ENCODE data around the gene UGT1A1. TPM values are rescaled to one million over a fixed set of nuclear protein-coding genes. Genes with fewer than 3 reads are reported as not detected.
"Not testable (repeated sequence)": the region's sequence is repeated elsewhere in the genome, so short reads cannot be mapped to it uniquely, and the experiment has no call there.

Gene UGT1A1
- total RNA-seq (not detected), polyA plus RNA-seq (not detected)
- long read RNA-seq, donor 1, result 0 reads
- long read RNA-seq, donor 2, result 0 reads
- long read RNA-seq, donor 3, result 0 reads
- long read RNA-seq, donor 4, result 0 reads

DNA sequence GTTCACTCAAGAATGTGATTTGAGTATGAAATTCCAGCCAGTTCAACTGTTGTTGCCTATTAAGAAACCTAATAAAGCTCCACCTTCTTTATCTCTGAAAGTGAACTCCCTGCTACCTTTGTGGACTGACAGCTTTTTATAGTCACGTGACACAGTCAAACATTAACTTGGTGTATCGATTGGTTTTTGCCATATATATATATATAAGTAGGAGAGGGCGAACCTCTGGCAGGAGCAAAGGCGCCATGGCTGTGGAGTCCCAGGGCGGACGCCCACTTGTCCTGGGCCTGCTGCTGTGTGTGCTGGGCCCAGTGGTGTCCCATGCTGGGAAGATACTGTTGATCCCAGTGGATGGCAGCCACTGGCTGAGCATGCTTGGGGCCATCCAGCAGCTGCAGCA is at the start of gene UGT1A1:
TSS of gene UGT1A1 (plus strand) at position 228 of the 400 bp plus-strand sequence. CDS start at position 246, 18 bp downstream.
- H3K4me3 ChIP-seq (ENCODE audit: low read length), result no peak within 1 kb of the TSS
- no peak for ATAC-seq
- H3K27me3 ChIP-seq (ENCODE audit: control insufficient read depth, insufficient read depth), result no peaks in the 10 kb centered on the region
- no peak within 1 kb of the TSS for H3K27ac ChIP-seq (ENCODE audit: low read length)
- no peaks in the 10 kb centered on the region for H3K4me1 ChIP-seq (ENCODE audit: control insufficient read depth, insufficient read depth, low read length)
- DNase-seq, result no peak
- 90% methylated on average over 6 of the region's 6 CpGs for WGBS
- intact Hi-C loops (cut with DNase I), result no loop called here
- H3K9me3 ChIP-seq (ENCODE audit: control insufficient read depth, low read length), result no peaks in the 10 kb centered on the region

DNA sequence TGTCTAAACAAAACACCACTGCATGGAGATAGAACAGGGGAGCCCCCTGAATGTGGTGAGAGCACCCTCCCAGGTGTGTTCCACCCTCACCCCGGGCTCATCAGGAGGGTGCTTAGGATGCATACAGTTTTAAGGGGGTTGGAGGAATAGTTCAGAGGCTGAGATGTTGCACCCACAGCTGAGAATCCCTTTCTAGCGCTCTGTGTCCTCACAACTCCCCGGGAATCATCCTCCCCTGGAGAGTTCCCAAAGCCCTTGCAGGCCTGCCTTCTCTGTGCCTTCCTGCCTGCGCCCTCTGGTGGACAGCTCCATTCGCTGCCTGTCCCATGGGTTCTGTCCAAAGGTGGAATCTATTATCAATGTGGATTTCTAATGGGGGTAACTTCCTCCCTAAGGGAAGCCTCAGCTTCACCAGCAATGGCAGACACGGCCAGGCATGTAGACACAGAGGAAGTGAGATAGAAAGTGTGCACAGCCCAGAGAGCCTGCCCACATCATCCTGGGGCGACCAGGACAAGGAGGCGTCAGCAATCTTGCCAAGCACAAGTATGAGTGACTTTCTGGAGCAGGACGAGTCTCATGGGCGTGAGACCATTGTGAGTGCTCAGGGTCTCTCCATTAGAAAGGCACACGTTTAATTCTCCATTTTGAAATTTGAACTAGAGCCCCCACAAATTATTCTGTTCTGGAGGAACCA is 48.6 kb upstream of the UGT1A1 start:
- Histone ChIP-seq H3K27ac (ENCODE audit: low read length) (no peak overlapping the region), H3K4me1 (ENCODE audit: control insufficient read depth, insufficient read depth, low read length) (no peaks in the 10 kb centered on the region), H3K4me3 (ENCODE audit: low read length) (no peak overlapping the region), H3K27me3 (ENCODE audit: control insufficient read depth, insufficient read depth) (no peaks in the 10 kb centered on the region), H3K9me3 (ENCODE audit: control insufficient read depth, low read length) (no peaks in the 10 kb centered on the region)
- intact Hi-C loops (cut with DNase I), result no loop called here
- peak; percentile 65 to 86 (median 82) for DNase-seq
- WGBS, result 34% methylated on average over 11 of the region's 11 CpGs
- ATAC-seq, result peak; percentile 60 to 84

DNA sequence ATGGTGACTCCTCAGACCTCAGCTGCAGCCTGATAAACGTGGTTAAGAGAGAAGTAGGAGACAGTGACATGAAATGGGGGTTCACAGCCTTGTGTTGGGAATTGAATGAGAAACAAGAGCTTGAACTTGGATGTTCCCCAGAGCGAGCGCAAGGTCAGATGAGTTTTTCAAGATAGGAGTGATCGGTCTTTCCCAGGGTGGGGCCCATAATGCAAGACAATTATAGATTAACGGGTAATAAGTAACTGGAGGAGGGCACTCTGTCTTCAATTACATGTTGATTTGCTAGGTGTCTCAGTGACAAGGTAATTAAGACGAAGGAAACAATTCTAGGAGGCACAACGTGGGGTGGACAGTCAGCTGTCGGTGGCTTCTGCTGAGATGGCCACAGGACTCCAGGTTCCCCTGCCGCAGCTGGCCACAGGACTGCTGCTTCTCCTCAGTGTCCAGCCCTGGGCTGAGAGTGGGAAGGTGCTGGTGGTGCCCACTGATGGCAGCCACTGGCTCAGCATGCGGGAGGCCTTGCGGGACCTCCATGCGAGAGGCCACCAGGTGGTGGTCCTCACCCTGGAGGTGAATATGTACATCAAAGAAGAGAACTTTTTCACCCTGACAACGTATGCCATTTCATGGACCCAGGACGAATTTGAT is 47.3 kb upstream of the UGT1A1 start, which contains the start of gene UGT1A5:
TSS of gene UGT1A5 (plus strand) at position 297 of the 651 bp plus-strand sequence. CDS start at position 382, 85 bp downstream.
- Histone ChIP-seq H3K27ac (ENCODE audit: low read length) (no peak within 1 kb of the TSS), H3K9me3 (ENCODE audit: control insufficient read depth, low read length) (no peaks in the 10 kb centered on the region), H3K4me1 (ENCODE audit: control insufficient read depth, insufficient read depth, low read length) (no peaks in the 10 kb centered on the region), H3K4me3 (ENCODE audit: low read length) (no peak within 1 kb of the TSS), H3K27me3 (ENCODE audit: control insufficient read depth, insufficient read depth) (no peaks in the 10 kb centered on the region)
- WGBS, result 80% methylated on average over 14 of the region's 14 CpGs
- intact Hi-C loops (cut with DNase I), result no loop called here
- ATAC-seq, result no peak
- no peak for DNase-seq

DNA sequence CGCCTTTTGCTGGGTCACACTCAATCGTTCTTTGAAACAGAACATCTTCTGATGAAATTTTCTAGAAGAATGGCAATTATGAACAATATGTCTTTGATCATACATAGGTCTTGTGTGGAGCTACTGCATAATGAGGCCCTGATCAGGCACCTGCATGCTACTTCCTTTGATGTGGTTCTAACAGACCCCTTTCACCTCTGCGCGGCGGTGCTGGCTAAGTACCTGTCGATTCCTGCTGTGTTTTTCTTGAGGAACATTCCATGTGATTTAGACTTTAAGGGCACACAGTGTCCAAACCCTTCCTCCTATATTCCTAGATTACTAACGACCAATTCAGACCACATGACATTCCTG is 46.8 kb upstream of the UGT1A1 start:
- intact Hi-C loops (cut with DNase I), result no loop called here
- ATAC-seq (no peak), DNase-seq (no peak)
- WGBS, result 81% methylated on average over 7 of the region's 7 CpGs
- Histone ChIP-seq H3K27me3 (ENCODE audit: control insufficient read depth, insufficient read depth) (no peaks in the 10 kb centered on the region), H3K4me1 (ENCODE audit: control insufficient read depth, insufficient read depth, low read length) (no peaks in the 10 kb centered on the region), H3K4me3 (ENCODE audit: low read length) (no peak overlapping the region), H3K9me3 (ENCODE audit: control insufficient read depth, low read length) (no peaks in the 10 kb centered on the region), H3K27ac (ENCODE audit: low read length) (no peak overlapping the region)

DNA sequence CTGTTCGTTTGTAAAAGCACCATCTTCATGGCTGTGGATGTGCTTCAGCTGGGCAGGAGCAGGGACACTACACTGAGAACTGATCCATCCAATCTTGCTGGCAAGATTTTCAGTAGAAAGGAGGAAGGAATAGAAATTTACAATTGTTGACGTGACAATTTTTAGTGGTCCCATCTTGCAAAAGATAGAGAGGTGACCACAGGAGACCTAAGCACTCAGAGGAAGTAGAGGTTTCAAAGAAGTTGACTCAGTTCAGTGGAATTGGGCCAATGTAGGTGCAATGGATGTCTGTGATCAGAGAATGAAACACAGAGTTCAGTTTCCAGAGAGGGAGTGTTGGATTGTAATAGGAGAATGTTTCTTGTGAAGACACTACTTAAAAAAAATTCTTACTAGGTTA is 45.9 kb upstream of the UGT1A1 start:
- no peaks in the 10 kb centered on the region for H3K4me1 ChIP-seq (ENCODE audit: control insufficient read depth, insufficient read depth, low read length)
- 67% methylated on average over 2 of the region's 2 CpGs for WGBS
- intact Hi-C loops (cut with DNase I), result no loop called here
- H3K27ac ChIP-seq (ENCODE audit: low read length), result no peak overlapping the region
- no peak overlapping the region for H3K4me3 ChIP-seq (ENCODE audit: low read length)
- DNase-seq (no peak), ATAC-seq (no peak)
- H3K9me3 ChIP-seq (ENCODE audit: control insufficient read depth, low read length), result no peaks in the 10 kb centered on the region
- no peaks in the 10 kb centered on the region for H3K27me3 ChIP-seq (ENCODE audit: control insufficient read depth, insufficient read depth)

DNA sequence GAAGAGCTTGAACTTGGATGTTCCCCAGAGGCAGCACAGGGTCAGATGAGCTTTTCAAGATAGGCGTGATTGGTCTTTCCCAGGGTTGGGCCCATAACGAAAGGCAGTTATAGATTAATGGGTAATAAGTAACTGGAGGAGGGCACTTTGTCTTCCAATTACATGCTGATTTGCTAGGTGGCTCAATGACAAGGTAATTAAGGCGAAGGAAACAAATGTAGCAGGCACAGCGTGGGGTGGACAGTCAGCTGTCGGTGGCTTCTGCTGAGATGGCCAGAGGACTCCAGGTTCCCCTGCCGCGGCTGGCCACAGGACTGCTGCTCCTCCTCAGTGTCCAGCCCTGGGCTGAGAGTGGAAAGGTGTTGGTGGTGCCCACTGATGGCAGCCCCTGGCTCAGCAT is 41.5 kb upstream of the UGT1A1 start, which contains the start of gene UGT1A4:
TSS of gene UGT1A4 (plus strand) at position 185 of the 400 bp plus-strand sequence. CDS start at position 270, 85 bp downstream.
- Histone ChIP-seq H3K4me3 (ENCODE audit: low read length) (no peak within 1 kb of the TSS), H3K27ac (ENCODE audit: low read length) (no peak within 1 kb of the TSS), H3K9me3 (ENCODE audit: control insufficient read depth, low read length) (no peaks in the 10 kb centered on the region), H3K27me3 (ENCODE audit: control insufficient read depth, insufficient read depth) (no peaks in the 10 kb centered on the region), H3K4me1 (ENCODE audit: control insufficient read depth, insufficient read depth, low read length) (no peaks in the 10 kb centered on the region)
- DNase-seq (no peak), ATAC-seq (no peak)
- WGBS, result 83% methylated on average over 7 of the region's 7 CpGs
- intact Hi-C loops (cut with DNase I), result no loop called here

DNA sequence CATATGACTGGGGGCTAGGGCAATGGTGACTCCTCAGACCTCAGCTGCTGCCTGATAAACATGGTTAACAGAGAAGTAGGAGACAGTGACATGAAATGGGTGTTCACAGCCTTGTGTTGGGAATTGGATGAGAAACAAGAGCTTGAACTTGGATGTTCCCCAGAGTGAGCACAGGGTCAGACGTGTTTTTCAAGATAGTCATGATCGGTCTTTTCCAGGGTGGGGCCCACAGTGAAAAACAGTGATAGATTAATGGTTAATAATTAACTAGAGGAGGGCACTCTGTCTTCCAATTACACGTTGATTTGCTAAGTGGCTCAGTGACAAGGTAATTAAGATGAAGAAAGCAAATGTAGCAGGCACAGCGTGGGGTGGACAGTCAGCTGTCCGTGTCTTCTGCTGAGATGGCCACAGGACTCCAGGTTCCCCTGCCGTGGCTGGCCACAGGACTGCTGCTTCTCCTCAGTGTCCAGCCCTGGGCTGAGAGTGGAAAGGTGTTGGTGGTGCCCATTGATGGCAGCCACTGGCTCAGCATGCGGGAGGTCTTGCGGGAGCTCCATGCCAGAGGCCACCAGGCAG is 31.3 kb upstream of the UGT1A1 start, which contains the start of gene UGT1A3:
TSS of gene UGT1A3 (plus strand) at position 320 of the 579 bp plus-strand sequence. CDS start at position 405, 85 bp downstream.
- no peaks in the 10 kb centered on the region for H3K27me3 ChIP-seq (ENCODE audit: control insufficient read depth, insufficient read depth)
- H3K9me3 ChIP-seq (ENCODE audit: control insufficient read depth, low read length), result no peaks in the 10 kb centered on the region
- H3K27ac ChIP-seq (ENCODE audit: low read length), result no peak within 1 kb of the TSS
- WGBS, result 74% methylated on average over 8 of the region's 8 CpGs
- ATAC-seq (no peak), DNase-seq (no peak)
- intact Hi-C loops (cut with DNase I), result no loop called here
- no peak within 1 kb of the TSS for H3K4me3 ChIP-seq (ENCODE audit: low read length)
- no peaks in the 10 kb centered on the region for H3K4me1 ChIP-seq (ENCODE audit: control insufficient read depth, insufficient read depth, low read length)

DNA sequence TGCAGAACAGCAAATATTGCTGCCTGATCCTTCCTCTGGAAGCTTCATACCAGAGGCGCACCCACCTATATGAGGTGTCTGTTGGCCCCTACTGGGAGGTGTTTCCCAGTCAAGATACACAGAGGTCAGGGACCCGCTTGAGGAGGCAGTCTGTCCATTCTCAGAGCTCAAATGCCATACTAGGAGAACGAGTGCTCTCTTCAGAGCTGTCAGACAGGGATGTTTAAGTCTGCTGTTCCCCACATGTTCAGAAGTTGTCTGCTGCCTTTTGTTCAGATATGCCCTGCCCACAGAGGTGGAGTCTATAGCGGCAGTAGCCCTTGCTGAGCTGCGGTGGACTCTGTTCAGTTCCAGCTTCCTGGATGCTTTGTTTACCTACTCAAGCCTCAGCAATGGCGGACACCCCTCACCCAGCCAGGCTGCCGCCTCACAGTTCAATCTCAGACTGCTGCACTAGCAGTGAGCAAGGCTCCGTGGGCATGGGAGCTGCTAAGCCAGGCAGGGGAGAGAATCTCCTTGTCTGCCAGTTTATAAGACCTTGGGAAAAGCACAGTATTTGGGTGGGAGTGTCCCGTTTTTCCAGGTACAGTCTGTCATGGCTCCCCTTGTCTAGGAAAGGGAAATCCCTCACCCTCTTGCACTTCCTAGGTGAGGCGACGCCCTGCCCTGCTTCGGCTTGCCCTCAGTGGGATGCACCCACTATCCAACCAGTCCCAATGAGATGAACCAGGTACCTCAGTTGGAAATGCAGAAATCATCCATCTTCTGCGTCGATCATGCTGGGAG is 23.0 kb upstream of the UGT1A1 start:
- 82% methylated on average over 14 of the region's 14 CpGs for WGBS
- H3K27ac ChIP-seq (ENCODE audit: low read length); H3K4me1 ChIP-seq (ENCODE audit: control insufficient read depth, insufficient read depth, low read length); H3K27me3 ChIP-seq (ENCODE audit: control insufficient read depth, insufficient read depth); intact Hi-C loops (cut with DNase I); DNase-seq; ATAC-seq; H3K4me3 ChIP-seq (ENCODE audit: low read length); H3K9me3 ChIP-seq (ENCODE audit: control insufficient read depth, low read length): not testable (repeated sequence)

DNA sequence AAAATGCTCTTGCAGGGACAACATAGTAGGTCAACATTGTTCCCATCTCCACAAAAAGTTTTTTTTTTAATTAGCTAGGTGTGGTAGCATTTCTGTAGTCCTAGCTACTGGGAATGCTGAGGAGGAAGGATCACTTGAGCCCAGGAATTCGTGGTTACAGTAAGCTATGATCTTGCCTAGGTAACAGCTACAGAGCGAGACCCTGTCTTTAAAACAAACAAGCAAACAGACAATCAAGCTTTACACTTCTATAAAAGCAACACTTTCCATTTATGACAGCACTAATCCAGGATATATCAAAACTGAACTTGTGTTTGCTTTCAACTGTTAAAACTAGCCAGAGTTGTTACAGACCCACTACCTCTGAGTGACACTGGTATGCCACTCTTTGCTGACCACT is 19.2 kb upstream of the UGT1A1 start:
- Histone ChIP-seq H3K4me3 (ENCODE audit: low read length) (no peak overlapping the region), H3K27me3 (ENCODE audit: control insufficient read depth, insufficient read depth) (no peaks in the 10 kb centered on the region), H3K27ac (ENCODE audit: low read length) (no peak overlapping the region), H3K4me1 (ENCODE audit: control insufficient read depth, insufficient read depth, low read length) (no peaks in the 10 kb centered on the region), H3K9me3 (ENCODE audit: control insufficient read depth, low read length) (no peaks in the 10 kb centered on the region)
- intact Hi-C loops (cut with DNase I), result no loop called here
- ATAC-seq, result no peak
- 56% methylated on average over 2 of the region's 2 CpGs for WGBS
- DNase-seq, result no peak

DNA sequence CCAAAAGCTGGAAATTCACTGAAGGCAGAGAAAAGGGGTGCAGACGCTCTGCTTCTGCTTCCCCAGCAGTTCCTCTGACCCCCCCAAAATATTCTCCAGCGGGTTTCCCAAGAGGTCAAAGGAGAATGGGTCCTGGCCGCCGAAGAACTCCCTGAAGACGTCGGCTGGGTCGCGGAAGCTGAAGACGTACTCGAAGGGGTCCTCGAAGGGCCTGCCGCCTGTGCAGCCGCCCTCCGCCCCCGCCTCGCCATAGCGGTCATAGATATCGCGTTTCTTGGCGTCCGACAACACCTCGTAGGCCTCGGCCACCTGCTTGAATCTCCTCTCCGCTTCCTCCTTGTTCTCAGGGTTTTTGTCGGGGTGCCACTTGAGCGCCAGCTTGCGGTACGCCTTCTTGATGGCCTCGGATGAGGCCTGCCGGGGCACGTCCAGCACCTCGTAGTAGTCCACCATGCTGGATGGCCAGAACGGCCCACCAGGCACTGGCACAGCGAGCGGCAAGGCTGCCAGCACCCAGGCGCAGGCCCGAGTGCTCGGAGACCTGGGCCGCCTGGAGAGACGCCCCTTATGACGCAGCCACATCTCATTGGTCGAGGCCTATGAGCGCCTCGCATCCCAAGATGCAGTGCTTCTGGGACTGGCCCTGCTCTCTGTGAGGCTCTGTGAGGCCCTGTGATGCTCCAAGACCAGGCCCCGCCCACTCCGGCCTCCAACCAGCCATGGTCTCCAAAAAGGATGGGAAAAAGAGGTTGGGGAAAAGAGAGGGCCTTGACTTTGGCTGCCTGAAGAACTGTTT is 16.4 kb upstream of the UGT1A1 start:
- no peak overlapping the region for H3K4me3 ChIP-seq (ENCODE audit: low read length)
- ATAC-seq, result no peak
- no peak overlapping the region for H3K27ac ChIP-seq (ENCODE audit: low read length)
- DNase-seq, result no peak
- no peaks in the 10 kb centered on the region for H3K27me3 ChIP-seq (ENCODE audit: control insufficient read depth, insufficient read depth)
- WGBS, result 92% methylated on average over 45 of the region's 46 CpGs
- no peaks in the 10 kb centered on the region for H3K9me3 ChIP-seq (ENCODE audit: control insufficient read depth, low read length)
- no peaks in the 10 kb centered on the region for H3K4me1 ChIP-seq (ENCODE audit: control insufficient read depth, insufficient read depth, low read length)
- intact Hi-C loops (cut with DNase I), result no loop called here
